Endodermal cell (in vitro differentiated cells): Measurements from ENCODE around the gene SLC16A2. TPM values are rescaled to one million over a fixed set of nuclear protein-coding genes. Genes with fewer than 3 reads are reported as not detected.

ENCODE experiments used
- DNase-seq: peaks from one replicate; pipeline ENCODE4 v3.0.0-alpha.2; 2017
- H3K27ac ChIP-seq: 2 replicates; pipeline ENCODE4 v1.5.1; 2013; ENCODE audit warnings: mild to moderate bottlenecking, low read depth, low read length, moderate library complexity
- H3K27me3 ChIP-seq: 2 replicates; pipeline ENCODE4 v1.6.1; 2013; ENCODE audit warnings: mild to moderate bottlenecking, low read length, moderate library complexity; ENCODE audit not compliant: insufficient read depth, control insufficient read depth, poor library complexity, severe bottlenecking
- H3K36me3 ChIP-seq: 2 replicates; pipeline ENCODE4 v1.7.0; 2013; ENCODE audit warnings: mild to moderate bottlenecking, low read length, moderate library complexity; ENCODE audit not compliant: control insufficient read depth, insufficient read depth
- H3K4me1 ChIP-seq: one replicate; pipeline ENCODE4 v1.7.0; 2013; ENCODE audit warnings: low read length; ENCODE audit not compliant: control insufficient read depth, insufficient read depth
- H3K4me3 ChIP-seq: 2 replicates; pipeline ENCODE4 v1.5.1; 2013; ENCODE audit warnings: mild to moderate bottlenecking, low read length, moderate library complexity
- H3K9ac ChIP-seq: 2 replicates; pipeline ENCODE4 v1.6.1; 2013; ENCODE audit warnings: mild to moderate bottlenecking, low read length, moderate library complexity; ENCODE audit not compliant: poor library complexity, severe bottlenecking; ENCODE audit errors: extremely low read depth
- H3K9me3 ChIP-seq: 2 replicates; pipeline ENCODE4 v1.6.1; 2013; ENCODE audit warnings: mild to moderate bottlenecking, low read length, moderate library complexity; ENCODE audit not compliant: control insufficient read depth
- H3K27ac Mint-ChIP-seq: 2 replicates; pipeline ENCODE4 v1.8.0; 2020; ENCODE audit warnings: mixed read lengths
- H3K27me3 Mint-ChIP-seq: 2 replicates; pipeline ENCODE4 v1.8.0; 2021; ENCODE audit warnings: mild to moderate bottlenecking, mixed read lengths; ENCODE audit not compliant: insufficient read depth
- H3K36me3 Mint-ChIP-seq: 2 replicates; pipeline ENCODE4 v1.8.0; 2020; ENCODE audit warnings: low read depth, mixed read lengths
- H3K4me1 Mint-ChIP-seq: 2 replicates; pipeline ENCODE4 v1.8.0; 2020; ENCODE audit warnings: mixed read lengths
- H3K4me3 Mint-ChIP-seq: 2 replicates; pipeline ENCODE4 v1.8.0; 2020; ENCODE audit warnings: mild to moderate bottlenecking, moderate library complexity, mixed read lengths
- H3K9me3 Mint-ChIP-seq: 2 replicates; pipeline ENCODE4 v1.8.0; 2020; ENCODE audit warnings: mild to moderate bottlenecking, mixed read lengths
- CTCF ChIP-seq: fragments of 200-600 bp; sonication (generic); conservative IDR thresholded peaks from 2 replicates; pipeline ENCODE4 v1.5.0; 2021; ENCODE audit warnings: antibody characterized with exemption, mild to moderate bottlenecking
- WGBS, 2 experiments: methylation state at CpG; one replicate each; pipeline versions ENCODE4 v1.1.5 to v1.1.7; 2013; ENCODE audit warnings: missing lambda C conversion rate in 2 of 2, mixed read lengths in 1 of 2; ENCODE audit not compliant: insufficient coverage in 1 of 2, insufficient read length in 1 of 2; 5-methylcytosine and 5-hydroxymethylcytosine counted together
- total RNA-seq, 2 donors: library from RNA; stranded (reverse); fragmentation: NEBNext Ultra II Directional in 1 of 2; extraction: Animal tissue kit (Norgen Biotek cat#: 25700) in 1 of 2; gene quantifications; 2 replicates in 1 of 2; 3 replicates in 1 of 2; pipeline ENCODE4 v1.2.1, GENCODE V29; 2021

SLC16A2 gene
- total RNA-seq, 2 donors from 2014 or later, result 9.1 to 11.6 TPM

GRCh38 chrX:74500555-74500954 lies 79.3 kb downstream of the SLC16A2 start:
- WGBS, 2 experiments, result 91 to 92% methylated on average over 2 of the region's 4 CpGs

GRCh38 chrX:74505437-74505836 lies 84.1 kb downstream of the SLC16A2 start:
- no peak for DNase-seq
- Mint-ChIP-seq H3K27me3 (no peaks in the 10 kb centered on the region), H3K9me3 (peaks cover 27% of the 10 kb centered on the region), H3K4me3 (no peak overlapping the region), H3K4me1 (peaks cover 4% of the 10 kb centered on the region), H3K36me3 (no peaks in the 10 kb centered on the region), H3K27ac (no peak overlapping the region)
- Histone ChIP-seq H3K36me3 (no peaks in the 10 kb centered on the region), H3K9me3 (no peaks in the 10 kb centered on the region), H3K4me3 (no peak overlapping the region), H3K27ac (no peak overlapping the region), H3K4me1 (no peaks in the 10 kb centered on the region), H3K9ac (no peak overlapping the region), H3K27me3 (no peaks in the 10 kb centered on the region)
- TF ChIP-seq CTCF, result no peak
- WGBS, 2 experiments, result 38% methylated on average over 2 of the region's 2 CpGs; no CpG with 5 or more reads in 1 of the 2 experiments

More at GRCh38 chrX:74500555-74500954, 79.3 kb downstream of the SLC16A2 start:
- H3K4me1 Mint-ChIP-seq, result peaks cover 4% of the 10 kb centered on the region
- H3K4me3 Mint-ChIP-seq, result no peak overlapping the region
- Histone ChIP-seq H3K27me3 (no peaks in the 10 kb centered on the region), H3K9me3 (no peaks in the 10 kb centered on the region), H3K4me1 (no peaks in the 10 kb centered on the region), H3K36me3 (no peaks in the 10 kb centered on the region), H3K9ac (no peak overlapping the region), H3K4me3 (no peak overlapping the region), H3K27ac (no peak overlapping the region)
- H3K9me3 Mint-ChIP-seq, result peaks cover 26% of the 10 kb centered on the region
- no peak for TF ChIP-seq CTCF
- no peak for DNase-seq
- no peaks in the 10 kb centered on the region for H3K36me3 Mint-ChIP-seq
- no peak overlapping the region for H3K27ac Mint-ChIP-seq
- no peaks in the 10 kb centered on the region for H3K27me3 Mint-ChIP-seq

- no peak for DNase-seq
- Mint-ChIP-seq H3K36me3 (no peaks in the 10 kb centered on the region), H3K9me3 (peaks cover 35% of the 10 kb centered on the region), H3K27ac (no peak overlapping the region), H3K4me3 (no peak overlapping the region), H3K27me3 (no peaks in the 10 kb centered on the region), H3K4me1 (peaks cover 4% of the 10 kb centered on the region)
- WGBS, 2 experiments, result 91% methylated on average over 5 of the region's 8 CpGs; no CpG with 5 or more reads in 1 of the 2 experiments
- no peak overlapping the region for H3K4me3 ChIP-seq
- no peaks in the 10 kb centered on the region for H3K36me3 ChIP-seq
- no peak overlapping the region for H3K9ac ChIP-seq
- no peaks in the 10 kb centered on the region for H3K9me3 ChIP-seq
- H3K27me3 ChIP-seq, result no peaks in the 10 kb centered on the region
- no peak for TF ChIP-seq CTCF
- no peaks in the 10 kb centered on the region for H3K4me1 ChIP-seq
- no peak overlapping the region for H3K27ac ChIP-seq
These were observed 85.2 kb downstream of the SLC16A2 start for GRCh38 chrX:74506317-74507115.
